A549 (cell line): ENCODE measurements around the gene NKAIN2. TPM values are rescaled to one million over a fixed set of nuclear protein-coding genes. Genes with fewer than 3 reads are reported as not detected.
"Not testable (repeated sequence)": the region's sequence is repeated elsewhere in the genome, so short reads cannot be mapped to it uniquely, and the experiment has no call there.

Experiments
- ATAC-seq, 2 experiments: fragments of 200-7000 bp in 1 of 2; fragments of >200 bp in 1 of 2; cut with Nextera tagmentation in 1 of 2; cut with Tn5 transposase in 1 of 2; 3 replicates each; pipeline versions ENCODE4 v1.8.0 to v1.9.1; 2018 to 2020; ENCODE audit warnings: mild to moderate bottlenecking in 1 of 2, moderate library complexity in 1 of 2
- CTCF ChIA-PET: fragments of 300-600 bp; sonication (Branson Sonifier 250); formaldehyde crosslinking; extraction: SDS; loops from one replicate; lab custom pipeline; 2021; ENCODE audit warnings: antibody characterized with exemption, inconsistent platforms; lab: Yijun Ruan, JAX
- POLR2A ChIA-PET: fragments of 350-600 bp; formaldehyde crosslinking; extraction: SDS; loops from one replicate; lab custom pipeline; 2021; ENCODE audit warnings: antibody characterized with exemption, inconsistent platforms; lab: Yijun Ruan, JAX
- DNase-seq, 2 experiments: peaks; one replicate each; pipeline versions ENCODE4 v3.0.0 to v3.0.0-alpha.2; 2011 to 2016; ENCODE audit warnings: low read depth in 1 of 2, low spot score in 1 of 2
- FAIRE-seq: peaks from 2 replicates; lab custom pipeline; 2011; peaks lifted over from hg19 to GRCh38; lab: Jason Lieb, UNC
- H3K27ac ChIP-seq, 2 experiments: fragments of >200 bp; sonication (Bioruptor Twin); formaldehyde crosslinking; 3 replicates each; pipeline ENCODE4 v1.5.1; 2016 to 2017
- H3K4me1 ChIP-seq: fragments of >200 bp; sonication (Bioruptor Twin); formaldehyde crosslinking; 3 replicates; pipeline ENCODE4 v1.6.1; 2016
- H3K4me2 ChIP-seq: fragments of >200 bp; sonication (Bioruptor Twin); formaldehyde crosslinking; 3 replicates; pipeline ENCODE4 v1.6.1; 2016
- H3K4me3 ChIP-seq: fragments of >200 bp; sonication (Bioruptor Twin); formaldehyde crosslinking; 3 replicates; pipeline ENCODE4 v1.5.1; 2016
- H3K9me3 ChIP-seq: fragments of >200 bp; sonication (Bioruptor Twin); formaldehyde crosslinking; 3 replicates; pipeline ENCODE4 v1.6.1; 2016
- BHLHE40 ChIP-seq: IDR thresholded peaks from 2 replicates; pipeline ENCODE4 v1.6.1; 2012; ENCODE audit warnings: low read depth, low read length, inconsistent platforms
- E2F6 ChIP-seq: IDR thresholded peaks from 2 replicates; pipeline ENCODE4 v1.6.1; 2012; ENCODE audit warnings: low read depth, borderline replicate concordance
- EHMT2 ChIP-seq: fragments of 200-600 bp; sonication (generic); IDR thresholded peaks from 2 replicates; pipeline ENCODE4 v1.6.1; 2016; ENCODE audit warnings: antibody characterized with exemption, low read depth, mild to moderate bottlenecking, moderate library complexity
- ELK1 ChIP-seq: fragments of 150-350 bp; IDR thresholded peaks from 2 replicates; pipeline ENCODE4 v1.6.1; 2014; ENCODE audit warnings: low read depth, mild to moderate bottlenecking, low read length
- EP300 ChIP-seq, 2 experiments: fragments of >200 bp; sonication (Bioruptor Twin); formaldehyde crosslinking; IDR thresholded peaks; 2 replicates in 1 of 2; 3 replicates in 1 of 2; pipeline ENCODE4 v1.6.1; 2016 to 2017
- FOSL2 ChIP-seq, 2 experiments: fragments of 450-650 bp in 1 of 2; fragments of >200 bp in 1 of 2; sonication (Bioruptor Twin) in 1 of 2; formaldehyde crosslinking; IDR thresholded peaks; 2 replicates each; pipeline versions ENCODE4 v1.5.0 to v1.6.1; 2016 to 2020; ENCODE audit warnings: mild to moderate bottlenecking in 1 of 2, moderate library complexity in 1 of 2
- FOXS1 ChIP-seq: fragments of 250-450 bp; sonication (Bioruptor Pico); IDR thresholded peaks from 2 replicates; pipeline ENCODE4 v1.5.0; 2020; ENCODE audit warnings: mild to moderate bottlenecking, moderate library complexity
- HDAC2 ChIP-seq: fragments of 200-600 bp; sonication (generic); IDR thresholded peaks from 2 replicates; pipeline ENCODE4 v1.6.1; 2016
- HEYL ChIP-seq: fragments of 250-450 bp; sonication (Bioruptor Pico); IDR thresholded peaks from 2 replicates; pipeline ENCODE4 v1.8.0; 2021; ENCODE audit warnings: mild to moderate bottlenecking, moderate library complexity
- HOXA7 ChIP-seq: fragments of 250-450 bp; sonication (Bioruptor Pico); IDR thresholded peaks from 2 replicates; pipeline ENCODE4 v1.5.0; 2020; ENCODE audit warnings: mild to moderate bottlenecking, moderate library complexity
- HOXB5 ChIP-seq: fragments of 250-450 bp; sonication (Bioruptor Pico); IDR thresholded peaks from 2 replicates; pipeline ENCODE4 v1.5.0; 2020; ENCODE audit warnings: mild to moderate bottlenecking, moderate library complexity
- MAX ChIP-seq: IDR thresholded peaks from 2 replicates; pipeline ENCODE4 v1.6.1; 2012
- PBX3 ChIP-seq: IDR thresholded peaks from 2 replicates; pipeline ENCODE4 v1.6.1; 2012
- POLR2AphosphoS2 ChIP-seq: conservative IDR thresholded peaks from 2 replicates; pipeline ENCODE4 v1.6.1; 2012; ENCODE audit warnings: low read length, improper control_type of control experiment, inconsistent platforms
- REST ChIP-seq: fragments of 200-600 bp; sonication (generic); IDR thresholded peaks from 2 replicates; pipeline ENCODE4 v1.6.1; 2016; ENCODE audit warnings: antibody characterized with exemption, mild to moderate bottlenecking, moderate library complexity
- SMC3 ChIP-seq: fragments of >200 bp; sonication (Bioruptor Twin); formaldehyde crosslinking; IDR thresholded peaks from 3 replicates; pipeline ENCODE4 v1.6.1; 2018; ENCODE audit warnings: inconsistent platforms
- WGBS: methylation state at CpG from one replicate; pipeline ENCODE4 v1.1.6; 2017; ENCODE audit errors: missing lambda C conversion rate; 5-methylcytosine and 5-hydroxymethylcytosine counted together
- polyA plus RNA-seq, 4 experiments: library from polyadenylated mRNA; depleted of rRNA in 3 of 4; stranded (reverse); fragments of >200 nt; fragmentation: RNase III in 1 of 4; extraction: RNeasy Plus Mini Kit Qiagen cat#74134 plus additional on column Dnase treatment in 1 of 4; gene quantifications; 2 replicates in 3 of 4; 3 replicates in 1 of 4; pipeline ENCODE4 v1.2.3, GENCODE V29; 2011 to 2017

The NKAIN2 gene
- polyA plus RNA-seq, 2 of the 4 experiments (the other 2 are of a cell fraction), result not detected

- Histone ChIP-seq H3K4me3 (no peak overlapping the region), H3K27ac (no peak overlapping the region), H3K9me3 (no peaks in the 10 kb centered on the region)
- ATAC-seq, result no peak
- no peak for TF ChIP-seq EHMT2
- no peak for TF ChIP-seq HOXB5 (CRISPR knock-in tag)
- no peak for TF ChIP-seq E2F6
- TF ChIP-seq FOXS1, result no peak
- TF ChIP-seq, all 56 proteins: peak for 0
- FAIRE-seq, result no peak
- ChIA-PET CTCF (no interaction called here), POLR2A (no interaction called here)
- H3K4me1 ChIP-seq, result no peaks in the 10 kb centered on the region
- no peak for DNase-seq
- H3K4me2 ChIP-seq, result no peak overlapping the region
- whole genome bisulfite sequencing, result 34% methylated on average over 4 of the region's 4 CpGs
These were observed 183.3 kb downstream of the NKAIN2 start for GRCh38 chr6:123986938-123987337.

GRCh38 chr6:123989918-123990317, 186.3 kb downstream of the NKAIN2 start:
- H3K4me1 ChIP-seq, DNase-seq, H3K27ac ChIP-seq, H3K4me2 ChIP-seq, ATAC-seq, FAIRE-seq, H3K9me3 ChIP-seq, CTCF ChIA-PET, POLR2A ChIA-PET, H3K4me3 ChIP-seq: not testable (repeated sequence)
- 10% methylated on average over 5 of the region's 5 CpGs for WGBS

GRCh38 chr6:123990376-123990775, 186.7 kb downstream of the NKAIN2 start:
- ChIA-PET POLR2A (no interaction called here), CTCF (no interaction called here)
- H3K9me3 ChIP-seq, result no peaks in the 10 kb centered on the region
- 0% methylated on average over 2 of the region's 2 CpGs for WGBS
- TF ChIP-seq HDAC2 (no peak), EP300 (IDR thresholded peaks at IDR 0.05) (no peak), MAX (no peak), ELK1 (no peak), REST (no peak), POLR2AphosphoS2 (no peak), PBX3 (no peak), EHMT2 (no peak), HEYL (CRISPR knock-in tag) (no peak)
- DNase-seq (no peak), FAIRE-seq (no peak), ATAC-seq (no peak)
- no peaks in the 10 kb centered on the region for H3K4me1 ChIP-seq
- no peak overlapping the region for H3K4me3 ChIP-seq
- H3K27ac ChIP-seq, result no peak overlapping the region
- H3K4me2 ChIP-seq, result no peak overlapping the region

- H3K4me3 ChIP-seq, result no peak overlapping the region
- DNase-seq (no peak), ATAC-seq (no peak), FAIRE-seq (no peak)
- no peaks in the 10 kb centered on the region for H3K4me1 ChIP-seq
- WGBS, result 15% methylated on average over 3 of the region's 3 CpGs
- H3K27ac ChIP-seq, result no peak overlapping the region
- no peak overlapping the region for H3K4me2 ChIP-seq
- CTCF ChIA-PET, result no interaction called here
- no peak for TF ChIP-seq SMC3
- no peak for TF ChIP-seq BHLHE40
- no peak for TF ChIP-seq HOXA7 (CRISPR knock-in tag)
- TF ChIP-seq FOSL2 (IDR thresholded peaks at IDR 0.05), result no peak
- TF ChIP-seq FOSL2 (CRISPR knock-in tag; IDR thresholded peaks at IDR 0.05), result no peak
- TF ChIP-seq, all 56 proteins: peak for 0
- POLR2A ChIA-PET, result no interaction called here
- no peaks in the 10 kb centered on the region for H3K9me3 ChIP-seq
These were observed 190.5 kb downstream of the NKAIN2 start for GRCh38 chr6:123994168-123994567.
